NCI-H1092 (cell line): ENCODE results near the gene VAPB.

Experiments used
- DNase-seq: peaks from one replicate; lab custom pipeline; 2025; lab: John Stamatoyannopoulos, UW

Gene VAPB

DNA sequence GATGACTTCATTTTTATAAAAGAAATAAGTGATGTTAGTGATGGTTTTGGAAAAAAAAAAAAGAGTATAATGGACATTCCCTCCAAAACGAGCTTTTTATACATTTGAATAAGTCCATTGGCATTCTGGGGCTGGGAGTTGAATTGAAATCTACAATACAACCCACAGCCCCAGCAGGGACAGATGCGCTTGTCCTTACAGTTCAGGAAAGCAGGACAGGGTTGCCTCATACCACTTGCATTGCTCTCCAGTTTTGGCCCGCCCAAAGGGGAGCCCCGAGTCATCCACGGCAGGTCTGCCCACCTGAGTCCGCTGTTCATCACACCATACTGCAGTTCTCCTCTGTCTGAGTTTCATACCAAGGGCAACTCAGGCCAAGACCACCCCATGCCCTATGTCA lies 46.2 kb downstream of the VAPB start:
- no peak for DNase-seq

DNA sequence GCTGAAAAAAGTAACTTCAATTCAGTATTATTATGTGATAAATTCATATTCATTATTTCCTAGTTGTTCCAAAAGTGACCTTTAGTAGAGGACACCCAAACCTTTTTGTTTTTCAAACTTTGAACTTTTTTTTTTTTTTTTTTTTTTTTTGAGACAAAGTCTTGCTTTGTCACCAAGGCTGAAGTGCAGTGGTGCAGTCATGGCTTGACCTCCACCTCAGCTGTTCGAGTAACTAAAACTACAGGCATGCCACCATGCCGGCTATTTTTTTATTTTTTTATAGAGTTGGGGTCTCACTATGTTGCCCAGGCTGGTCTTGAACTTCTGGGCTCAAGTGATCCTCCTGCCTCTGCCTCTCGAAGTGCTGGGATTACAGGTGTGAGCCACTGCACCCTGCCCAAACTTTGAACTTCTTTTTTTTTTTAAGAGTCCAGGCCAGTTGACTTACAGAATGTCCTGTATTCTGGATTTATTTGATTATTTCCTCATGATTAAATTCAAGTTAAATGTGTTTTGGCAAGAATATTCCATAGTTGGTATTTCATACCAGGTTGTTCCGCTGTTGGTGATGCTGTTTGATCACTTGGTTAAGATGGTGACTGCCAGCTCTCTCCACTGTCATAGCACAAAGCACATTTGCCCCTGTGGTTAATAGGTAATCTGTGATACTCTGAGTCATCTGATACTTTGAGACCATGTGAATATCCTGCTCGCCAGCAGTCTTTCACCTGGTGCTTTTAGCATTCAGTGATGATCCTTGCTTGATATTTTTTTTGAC lies 48.0 kb downstream of the VAPB start:
- no peak for DNase-seq

DNA sequence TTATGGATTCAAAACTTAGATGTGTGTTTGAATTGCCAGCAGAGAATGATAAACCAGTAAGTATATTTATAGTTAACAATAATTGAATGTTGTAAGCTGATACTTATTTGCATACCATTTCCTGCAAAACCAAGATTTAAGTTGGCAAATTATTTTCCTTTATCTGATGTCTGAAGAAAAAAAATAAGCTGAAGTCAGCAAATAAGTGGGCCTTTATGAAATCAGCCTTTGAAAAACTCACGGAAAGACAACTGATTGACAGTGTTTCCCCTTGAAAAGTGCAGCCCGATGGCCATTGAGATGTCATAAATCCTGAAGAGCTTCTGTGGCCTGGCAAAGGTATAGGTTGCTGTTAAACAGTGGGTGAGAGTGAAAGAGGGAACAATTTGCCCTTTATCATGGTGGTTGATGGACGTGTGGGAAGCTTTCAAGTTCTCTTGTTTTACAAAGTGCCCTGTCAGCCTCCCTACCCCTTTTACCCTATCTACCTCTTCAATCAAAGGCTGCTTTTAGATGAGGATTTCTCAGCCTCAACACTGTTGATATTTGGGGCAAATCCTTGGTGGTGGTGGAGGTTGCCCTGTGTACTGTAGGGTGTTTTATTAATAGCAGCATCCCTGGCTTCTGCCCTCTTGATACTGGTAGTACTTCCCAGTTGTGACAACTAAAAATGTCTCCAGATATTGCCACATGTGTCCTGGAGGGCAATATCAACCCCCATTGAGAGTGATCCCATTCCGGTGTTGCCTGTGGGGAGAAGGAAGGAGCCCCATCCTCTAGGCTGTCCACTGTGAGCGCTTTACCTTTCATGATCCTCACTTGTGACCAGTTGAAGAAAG lies 50.2 kb downstream of the VAPB start:
- no peak for DNase-seq

DNA sequence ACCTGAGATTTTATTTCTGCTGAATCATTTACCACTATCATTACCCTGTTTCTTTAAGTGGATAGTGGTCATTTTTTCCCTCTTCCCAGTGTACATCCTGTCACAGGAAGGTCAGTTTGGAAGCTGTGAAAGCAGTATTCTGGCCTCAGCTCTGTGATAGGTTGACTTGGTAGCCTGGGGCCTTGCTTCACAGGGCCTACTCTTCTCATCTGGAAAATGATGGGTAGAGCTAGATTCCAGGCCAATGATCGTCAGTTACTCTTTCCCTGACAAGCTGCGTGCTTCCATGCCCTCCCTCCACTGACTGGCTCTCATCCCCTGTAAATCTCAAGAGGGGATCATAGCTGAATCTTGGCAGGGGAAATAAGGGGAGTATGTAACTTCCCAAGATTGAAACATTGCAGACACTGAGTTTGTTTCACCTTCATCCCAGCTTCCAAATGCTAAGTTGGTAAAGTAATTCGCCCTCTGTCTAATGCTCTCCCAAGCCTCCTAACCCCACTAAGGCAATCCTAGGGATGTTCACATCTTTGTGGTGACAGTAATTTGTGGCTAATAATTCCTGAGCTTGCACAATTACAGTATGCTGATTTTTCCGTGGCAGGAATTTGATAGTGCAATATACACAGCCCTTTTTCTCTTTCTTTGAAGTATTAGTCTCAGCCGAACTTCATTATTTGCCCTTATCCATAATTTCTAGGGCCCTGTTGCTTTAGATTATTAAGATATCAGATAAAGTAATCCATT lies 51.2 kb downstream of the VAPB start:
- no peak for DNase-seq

DNA sequence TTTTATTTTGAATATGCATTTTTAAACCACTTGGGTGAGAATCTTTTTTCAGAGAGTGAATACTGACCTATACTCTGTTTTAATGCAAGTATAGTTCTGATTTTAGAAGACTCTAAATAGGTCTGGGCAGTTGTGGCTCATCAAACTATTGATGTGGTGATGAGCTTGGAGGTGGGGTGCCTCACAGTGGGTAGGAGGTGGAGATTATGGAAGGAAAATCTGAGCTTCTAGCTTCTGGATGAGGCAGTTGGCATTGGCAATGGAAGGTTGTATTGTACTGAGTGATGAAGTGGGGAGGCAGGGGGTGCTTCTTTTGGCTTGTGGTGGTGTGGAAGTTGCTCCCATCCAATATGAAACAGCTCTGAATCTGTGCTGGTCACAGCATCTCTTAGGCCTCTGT lies 52.7 kb downstream of the VAPB start:
- DNase-seq: no peak

DNA sequence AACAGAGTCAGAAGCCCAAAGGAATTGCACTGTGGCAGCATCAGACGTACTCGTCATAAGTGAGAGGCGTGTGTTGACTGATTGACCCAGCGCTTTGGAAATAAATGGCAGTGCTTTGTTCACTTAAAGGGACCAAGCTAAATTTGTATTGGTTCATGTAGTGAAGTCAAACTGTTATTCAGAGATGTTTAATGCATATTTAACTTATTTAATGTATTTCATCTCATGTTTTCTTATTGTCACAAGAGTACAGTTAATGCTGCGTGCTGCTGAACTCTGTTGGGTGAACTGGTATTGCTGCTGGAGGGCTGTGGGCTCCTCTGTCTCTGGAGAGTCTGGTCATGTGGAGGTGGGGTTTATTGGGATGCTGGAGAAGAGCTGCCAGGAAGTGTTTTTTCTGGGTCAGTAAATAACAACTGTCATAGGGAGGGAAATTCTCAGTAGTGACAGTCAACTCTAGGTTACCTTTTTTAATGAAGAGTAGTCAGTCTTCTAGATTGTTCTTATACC lies 55.8 kb downstream of the VAPB start:
- DNase-seq: no peak

DNA sequence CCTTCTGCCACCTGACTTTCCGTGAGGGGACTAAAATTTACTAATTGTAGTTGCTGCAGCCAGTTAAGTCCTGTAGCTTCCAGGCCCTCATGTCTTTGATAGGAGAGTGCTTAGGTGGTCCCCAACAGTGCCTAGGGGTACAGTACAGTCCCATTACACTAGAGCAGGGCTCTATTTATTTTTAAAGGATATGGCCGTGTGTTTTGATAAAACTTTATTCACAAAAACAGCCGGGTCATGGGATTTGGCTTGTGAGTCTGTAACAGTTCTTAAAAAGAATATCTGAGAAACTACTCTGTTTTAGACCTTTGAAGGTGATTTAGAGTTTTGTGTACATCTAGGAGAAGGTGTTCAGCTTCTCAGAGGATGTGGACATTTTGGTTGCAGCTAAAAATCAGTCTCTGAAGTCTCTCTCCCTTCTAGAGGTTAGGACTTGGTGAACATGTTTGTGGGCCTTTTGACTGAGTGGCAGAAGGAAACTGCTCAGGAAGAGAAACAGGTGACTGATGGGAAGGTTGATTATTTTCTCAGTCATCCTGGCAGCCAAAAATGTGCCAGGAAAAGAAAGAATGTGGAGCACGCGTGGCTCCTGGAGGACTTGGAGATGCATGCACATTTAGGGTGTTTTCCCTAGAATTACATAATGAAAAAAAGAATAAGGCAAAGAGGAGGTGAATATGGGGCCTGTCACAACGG lies 57.4 kb downstream of the VAPB start:
- no peak for DNase-seq

DNA sequence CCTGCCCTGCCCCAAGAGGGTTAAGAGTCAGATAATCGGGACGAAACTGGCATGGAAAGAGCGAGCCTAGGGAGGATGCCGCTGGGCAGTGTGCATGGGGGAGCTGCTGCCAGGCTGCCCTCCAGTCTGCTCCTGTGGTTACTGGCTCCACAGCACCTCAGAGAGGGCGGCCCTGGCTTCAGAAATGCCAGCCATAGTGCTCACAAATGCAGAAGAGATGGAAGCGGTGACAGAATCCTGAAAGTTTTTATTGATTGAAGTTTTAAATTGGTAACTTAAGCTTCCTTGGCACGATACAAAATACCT lies 57.9 kb downstream of the VAPB start:
- no peak for DNase-seq

DNA sequence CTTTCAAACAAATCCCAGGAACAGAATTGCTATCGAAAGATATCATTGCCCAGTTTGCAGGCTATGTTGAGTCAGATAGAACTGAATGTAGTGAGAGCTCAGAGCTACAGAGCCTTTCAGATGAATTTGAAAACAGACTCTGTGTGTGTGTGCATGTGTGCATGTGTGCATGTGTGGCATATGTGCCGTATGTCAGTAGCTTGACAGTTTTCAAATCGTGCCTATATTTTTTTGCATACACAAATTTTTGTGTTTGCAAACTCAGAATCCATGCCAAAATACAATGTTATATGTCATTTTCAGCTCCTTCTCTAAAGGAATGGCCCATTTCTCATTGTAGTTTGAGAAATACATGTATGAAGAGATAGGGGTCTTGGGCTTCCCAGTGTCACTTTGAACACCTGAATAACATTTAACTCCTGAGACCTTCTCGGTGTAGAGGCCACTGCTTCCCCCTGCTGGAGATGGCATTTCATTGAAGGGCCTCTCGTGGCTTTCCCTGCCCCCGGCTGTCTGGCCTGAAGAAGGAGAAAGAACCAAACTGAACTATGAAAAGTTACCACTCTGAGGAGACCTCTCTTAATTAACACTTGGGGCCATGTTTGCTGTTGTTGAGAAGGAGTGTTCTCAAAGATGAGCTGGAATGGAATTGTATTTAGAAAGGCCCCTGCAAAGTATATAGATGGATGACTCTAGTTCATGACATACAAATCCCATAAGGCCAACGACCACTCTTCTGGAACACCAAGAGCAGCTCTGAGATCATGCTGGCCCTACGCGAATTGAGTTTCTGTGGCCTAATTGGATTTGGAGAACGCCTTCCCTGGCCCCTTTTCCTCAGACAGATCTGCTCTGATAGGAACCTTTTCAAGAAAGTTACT lies 58.7 kb downstream of the VAPB start:
- DNase-seq: no peak

DNA sequence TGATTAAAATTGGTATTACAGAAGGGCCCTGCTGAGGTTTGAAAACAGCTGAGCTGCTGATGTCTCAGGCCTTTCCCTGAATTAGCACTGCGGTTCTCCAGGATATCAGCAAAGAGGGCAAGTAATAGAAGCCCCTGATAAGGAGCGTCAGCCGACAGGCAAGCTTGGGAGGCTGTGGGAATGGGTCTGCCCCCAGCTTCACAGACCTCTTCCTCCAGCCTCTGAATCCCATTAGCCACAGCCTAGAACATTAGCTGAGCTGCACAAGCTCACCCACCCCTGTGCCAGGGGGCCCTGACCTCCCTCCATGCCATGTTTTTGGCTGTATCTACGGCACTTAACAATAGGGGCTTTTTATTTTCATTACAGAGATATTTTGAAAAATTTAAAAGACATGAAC lies 59.9 kb downstream of the VAPB start:
- DNase-seq: no peak

DNA sequence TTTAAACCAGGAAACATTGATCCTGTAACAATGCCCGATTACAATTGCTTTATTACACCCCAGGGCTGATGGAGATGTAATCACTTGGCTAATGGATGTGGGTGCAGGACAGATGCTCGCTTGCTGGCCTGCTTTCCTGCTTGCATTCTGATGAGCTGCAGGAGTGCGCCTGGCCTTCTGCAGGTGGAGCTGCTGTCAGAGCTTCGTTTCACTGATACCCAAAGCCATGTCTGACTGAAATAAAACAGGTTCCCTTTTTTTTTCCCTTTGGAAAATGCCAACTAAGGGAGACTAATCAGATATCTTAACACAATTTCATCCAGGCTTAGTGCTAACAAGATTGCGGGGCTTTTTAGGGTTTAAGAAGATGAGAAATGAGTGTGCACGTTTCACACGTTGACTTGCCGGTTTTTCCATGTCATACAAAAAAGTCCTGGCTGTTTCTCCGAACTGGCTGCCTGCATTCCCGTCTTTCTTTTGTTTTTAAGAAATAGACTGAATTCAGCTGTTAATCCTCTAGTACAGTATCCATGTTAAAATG lies 60.7 kb downstream of the VAPB start:
- no peak for DNase-seq

DNA sequence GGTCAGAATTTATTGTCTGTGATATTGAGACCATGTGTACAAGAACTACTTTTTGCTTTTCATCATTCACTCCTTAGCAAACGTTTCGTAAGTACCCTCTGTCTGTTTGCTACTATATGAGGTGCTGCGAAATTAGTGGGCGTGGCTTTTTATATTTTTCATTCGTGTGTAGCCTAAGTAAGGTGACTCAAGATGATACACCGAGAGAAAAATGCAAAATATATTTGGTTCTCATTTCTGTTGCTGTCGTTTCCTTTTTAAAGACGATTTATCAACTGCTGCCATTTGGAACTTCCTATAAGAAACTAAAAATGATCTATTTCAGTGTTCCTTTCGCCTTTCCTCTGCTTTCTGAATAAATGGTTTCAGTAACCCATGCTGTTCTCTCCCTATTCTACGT lies 61.2 kb downstream of the VAPB start:
- no peak for DNase-seq

DNA sequence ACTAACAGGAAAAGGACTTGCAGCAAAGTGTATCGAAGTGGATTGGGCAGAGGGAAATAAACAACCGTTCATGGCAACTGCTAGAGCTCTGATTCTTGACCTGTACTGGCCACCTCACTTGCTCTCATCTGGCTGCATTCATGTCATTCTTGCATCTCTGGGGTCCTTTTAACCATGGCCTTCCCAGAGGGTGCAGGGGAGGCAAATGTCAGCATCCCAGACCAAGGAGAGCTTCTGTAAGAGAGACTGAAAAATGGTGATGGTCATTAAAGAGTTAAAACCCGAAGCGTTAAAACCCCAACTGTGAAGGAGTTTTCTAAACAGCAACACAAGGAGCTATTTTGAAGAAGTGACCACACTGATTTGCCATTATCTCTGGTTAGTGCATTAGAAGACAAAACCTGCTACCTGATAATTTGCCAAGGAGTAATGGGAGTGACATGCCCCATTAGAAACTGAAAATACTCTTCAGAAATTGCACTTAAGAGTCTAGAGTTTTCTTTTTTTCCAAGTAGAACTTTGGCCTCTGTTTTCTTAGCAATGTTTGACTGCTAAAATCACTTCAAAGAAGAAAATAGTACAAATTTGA lies 63.7 kb downstream of the VAPB start:
- DNase-seq: no peak

DNA sequence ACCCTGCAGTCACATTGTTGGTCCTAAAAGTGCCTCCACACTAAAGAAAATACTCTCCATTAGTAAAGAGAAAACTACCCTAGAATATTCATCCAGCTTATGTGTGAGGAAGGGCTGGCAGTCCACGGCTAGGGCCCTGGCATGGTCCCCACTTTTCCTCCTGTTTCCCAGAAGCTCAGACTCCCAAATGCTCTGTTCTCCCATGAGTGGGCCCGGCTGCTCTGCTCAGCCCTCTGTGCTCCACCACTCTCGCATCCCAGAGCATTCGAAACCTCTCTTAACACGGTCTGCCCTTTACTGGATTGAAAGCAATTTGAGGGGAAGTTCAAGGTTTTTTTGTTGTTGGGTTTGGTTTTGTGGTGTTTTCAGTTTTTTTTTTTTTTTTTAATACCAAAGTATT lies 64.4 kb downstream of the VAPB start:
- no peak for DNase-seq

DNA sequence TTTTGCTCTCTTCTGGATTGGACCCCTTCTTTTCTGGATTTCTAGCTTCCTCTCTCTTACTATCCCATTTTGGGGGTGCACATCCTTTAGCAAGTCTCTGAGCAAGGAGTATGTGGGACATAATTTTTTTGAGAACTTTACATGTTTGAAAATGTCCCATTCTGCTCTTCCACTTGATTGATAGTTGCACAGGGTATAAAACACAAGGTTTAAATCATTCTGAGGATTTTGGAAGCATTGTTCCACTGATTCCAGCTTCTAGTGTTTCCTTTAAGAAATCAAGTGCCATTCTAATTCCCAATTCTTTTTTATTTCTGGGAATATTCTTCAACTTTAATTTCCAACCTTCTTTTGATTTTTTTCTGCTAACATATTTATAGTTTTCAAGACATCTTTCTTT lies 65.4 kb downstream of the VAPB start:
- DNase-seq: no peak

DNA sequence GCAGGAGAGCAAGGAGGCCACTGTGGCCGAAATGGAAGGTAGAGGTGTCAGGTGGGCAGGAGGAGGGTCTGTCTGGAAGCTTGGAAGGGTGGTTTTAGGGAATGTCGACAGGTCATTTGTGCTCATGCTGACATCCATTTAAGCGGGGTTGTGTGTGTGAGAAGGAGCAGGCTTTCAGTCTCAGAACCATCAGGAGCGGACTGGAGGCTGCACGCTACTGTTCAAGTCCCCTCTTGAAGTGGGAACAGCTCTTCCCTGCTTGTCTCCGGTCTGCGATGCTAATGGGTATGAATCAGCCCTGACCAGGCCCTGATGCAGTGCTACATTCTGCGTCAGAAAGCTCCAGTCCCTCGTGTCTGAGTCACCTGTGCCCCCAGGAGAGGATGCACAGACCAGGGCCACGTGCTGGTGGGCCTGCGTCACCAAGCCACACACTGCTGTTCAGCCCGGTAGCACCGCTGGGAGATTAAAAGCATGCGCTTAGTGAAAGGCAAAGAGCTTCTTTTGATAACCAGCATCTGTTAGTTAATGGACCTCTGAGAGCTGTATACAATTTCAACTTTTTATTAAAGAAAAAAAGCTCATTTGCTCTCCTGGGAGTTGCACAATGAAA lies 68.2 kb downstream of the VAPB start:
- no peak for DNase-seq

DNA sequence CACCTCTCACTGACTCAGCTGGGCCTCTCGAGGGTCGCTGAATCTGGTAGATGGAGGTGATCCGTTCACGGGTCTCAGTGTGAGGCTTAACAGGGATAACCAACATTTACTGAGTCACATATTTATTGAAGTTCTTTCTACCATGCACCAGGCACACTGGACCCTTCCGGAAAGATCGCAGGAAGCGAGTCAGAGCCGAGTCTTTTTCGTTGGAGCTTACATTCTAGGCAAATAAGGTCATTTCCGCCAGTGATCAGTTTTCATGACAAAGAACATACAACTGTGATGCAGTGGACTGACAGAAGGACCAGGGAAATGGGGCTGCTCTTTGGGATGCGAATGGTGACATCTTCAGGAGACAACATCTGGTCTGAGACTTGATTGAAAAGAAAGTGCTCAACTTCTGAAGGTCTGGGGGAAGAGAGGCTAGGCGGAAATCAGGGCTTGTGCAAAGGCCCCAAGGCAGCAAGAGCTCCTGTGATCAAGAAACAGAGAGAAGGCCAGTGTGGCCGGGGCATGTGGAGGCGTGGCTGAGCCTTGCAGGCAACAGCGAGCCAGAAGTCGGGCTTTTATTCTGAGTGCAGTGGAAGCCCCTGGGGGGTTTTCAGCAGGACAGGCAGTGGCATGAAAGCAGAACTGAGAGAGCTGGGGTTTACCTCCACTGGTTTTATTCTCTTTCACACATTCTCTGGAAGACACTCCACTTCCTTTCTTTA lies 69.5 kb downstream of the VAPB start:
- DNase-seq: no peak

DNA sequence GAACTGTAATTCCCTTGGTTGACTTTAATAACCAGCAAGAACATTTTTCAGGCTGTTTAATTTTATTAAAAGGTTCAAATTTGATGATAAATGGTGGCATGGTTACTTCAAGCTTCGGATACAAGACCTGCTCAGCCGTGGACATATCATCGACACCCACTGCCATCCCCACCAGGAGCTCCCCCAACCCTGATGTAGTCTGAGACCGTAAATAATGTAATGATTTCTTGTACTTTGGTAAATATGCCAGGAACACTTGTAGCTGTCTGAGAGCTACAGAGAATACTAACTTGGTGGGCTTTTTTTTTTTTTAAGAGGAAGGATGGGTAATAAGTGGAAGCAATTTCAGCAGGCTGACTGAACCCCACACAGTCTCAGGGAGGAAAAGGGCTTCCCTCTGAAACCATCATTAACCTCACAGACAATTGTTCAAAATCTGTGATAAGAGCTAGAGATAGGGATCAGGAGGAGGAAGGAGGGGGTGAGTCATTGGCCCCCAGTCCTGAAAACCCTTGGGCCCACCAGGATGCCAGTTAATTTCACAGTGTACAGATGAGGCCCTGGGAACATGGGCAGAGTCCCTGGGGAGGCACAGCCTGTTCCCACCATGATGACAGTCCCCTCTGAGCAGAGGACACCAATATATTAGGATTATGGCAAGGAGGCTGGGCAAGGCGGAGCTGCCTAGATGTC lies 70.2 kb downstream of the VAPB start:
- DNase-seq: no peak

DNA sequence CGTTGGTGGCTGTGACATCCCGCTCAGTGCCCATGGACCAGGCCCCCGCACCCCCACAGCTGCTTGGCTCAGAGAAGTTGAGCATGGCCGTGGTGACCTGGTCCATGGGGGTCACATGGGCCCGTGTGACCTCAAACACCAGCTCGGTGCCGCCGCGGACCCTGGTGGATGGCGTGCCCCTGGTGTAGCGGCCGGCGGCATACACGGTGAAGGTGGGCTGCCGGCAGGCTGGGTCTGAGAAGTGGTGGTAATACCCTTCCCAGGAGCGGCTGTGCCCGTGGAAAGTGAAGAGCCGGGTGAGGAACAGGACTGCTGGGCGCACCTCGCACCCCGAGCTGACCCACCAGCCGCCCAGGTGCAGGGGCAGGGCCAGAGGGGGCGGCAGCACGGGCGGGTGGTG lies 72.1 kb downstream of the VAPB start:
- no peak for DNase-seq
